SIG-M5 treated with dmso at 0.1 percent for 504 hours (cell line): ENCODE results near the gene APOBEC3B.
"Not testable (repeated sequence)": the region's sequence is repeated elsewhere in the genome, so short reads cannot be mapped to it uniquely, and the experiment has no call there.

Source experiments
- DNase-seq: peaks from one replicate; lab custom pipeline; 2025; ENCODE audit not compliant: unreplicated experiment; lab: John Stamatoyannopoulos, UW

APOBEC3B gene

GRCh38 chr22:38981992-38982927 lies at the start of gene APOBEC3B:
Gene APOBEC3B (plus strand): TSS chr22:38982347. CDS start chr22:38982454, 107 bp downstream.
- DNase-seq: peak; percentile 90

DNA sequence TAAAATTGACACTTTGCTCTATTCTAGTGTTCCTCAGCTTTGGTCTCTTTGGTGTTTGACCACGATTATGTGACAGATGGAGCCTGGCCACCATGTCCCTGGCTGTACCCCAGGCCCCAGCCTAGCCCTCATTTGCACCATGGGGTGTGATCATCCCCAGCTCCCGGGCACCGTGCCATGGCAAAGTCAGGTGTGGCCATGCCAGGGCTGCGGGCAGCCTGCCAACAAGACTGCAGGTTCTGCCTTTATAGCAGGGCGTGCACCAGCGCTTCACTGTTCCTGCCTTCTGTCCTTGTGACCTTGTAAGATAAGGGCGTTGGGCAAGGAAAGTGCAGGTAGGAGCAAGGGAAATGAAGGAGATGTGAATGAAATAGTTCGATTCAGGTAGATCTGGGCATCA lies 47.1 kb upstream of the APOBEC3B start:
- DNase-seq: no peak

DNA sequence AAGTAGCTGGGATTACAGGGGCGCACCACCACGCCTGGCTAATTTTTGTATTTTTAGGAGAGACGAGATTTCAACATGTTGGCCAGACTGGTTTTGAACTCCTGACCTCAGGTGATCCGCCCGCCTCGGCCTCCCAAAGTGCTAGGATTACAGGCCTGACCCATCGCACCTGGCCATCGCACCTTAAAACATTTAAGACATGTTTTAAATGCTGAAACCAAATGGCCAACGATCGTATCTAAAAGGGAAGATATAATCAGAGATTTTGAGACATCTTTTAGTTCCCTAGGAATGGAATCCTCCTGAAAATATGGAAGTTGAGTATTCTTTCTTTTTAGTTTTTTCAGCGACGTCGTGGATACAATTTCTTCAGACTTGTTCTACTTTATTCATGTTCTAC lies 46.5 kb upstream of the APOBEC3B start:
- DNase-seq: no peak

DNA sequence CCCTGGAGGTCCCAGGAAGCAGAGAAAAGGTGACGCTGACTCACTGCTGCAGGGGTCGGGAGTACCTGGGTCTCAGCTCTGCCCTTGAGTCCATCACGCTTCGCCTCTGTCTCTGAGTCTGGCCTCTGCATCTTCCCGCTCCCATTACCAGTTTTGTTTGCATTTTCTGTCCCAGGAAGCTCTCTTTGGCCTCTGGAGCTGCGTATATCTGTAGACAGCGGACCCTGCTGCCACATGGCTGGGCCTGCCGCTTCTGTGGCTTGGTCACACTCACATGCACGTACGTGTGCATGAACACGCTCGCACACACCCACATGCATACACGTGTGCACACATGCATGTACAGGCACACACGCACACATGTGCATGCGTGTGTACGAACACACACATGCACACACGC lies 45.6 kb upstream of the APOBEC3B start:
- no peak for DNase-seq

DNA sequence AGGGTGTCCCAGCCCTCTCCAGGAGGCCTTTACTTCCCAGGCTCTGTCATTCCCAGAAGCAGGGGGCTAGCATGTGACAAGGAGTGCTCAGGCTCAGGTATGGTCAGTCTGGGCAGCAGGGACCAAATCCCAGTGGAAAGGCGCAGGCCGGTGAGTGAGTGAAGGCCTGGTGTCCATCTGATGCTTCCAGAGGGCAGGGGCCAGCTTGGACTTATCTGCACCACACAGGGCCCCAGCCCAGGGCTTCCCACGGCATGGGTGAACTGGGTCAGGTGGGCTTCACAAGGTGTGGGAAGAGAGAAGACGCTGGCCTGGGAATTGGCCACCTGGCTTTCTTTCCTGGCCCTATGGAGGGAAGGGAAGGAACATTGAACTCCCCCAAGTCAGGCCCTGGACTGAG lies 45.1 kb upstream of the APOBEC3B start:
- DNase-seq: no peak

GRCh38 chr22:38937541-38937940 lies 44.6 kb upstream of the APOBEC3B start:
- no peak for DNase-seq

- no peak for DNase-seq
Observed at GRCh38 chr22:38938221-38938620, 43.9 kb upstream of the APOBEC3B start.

- no peak for DNase-seq
Observed at GRCh38 chr22:38938925-38939324, 43.2 kb upstream of the APOBEC3B start.

DNA sequence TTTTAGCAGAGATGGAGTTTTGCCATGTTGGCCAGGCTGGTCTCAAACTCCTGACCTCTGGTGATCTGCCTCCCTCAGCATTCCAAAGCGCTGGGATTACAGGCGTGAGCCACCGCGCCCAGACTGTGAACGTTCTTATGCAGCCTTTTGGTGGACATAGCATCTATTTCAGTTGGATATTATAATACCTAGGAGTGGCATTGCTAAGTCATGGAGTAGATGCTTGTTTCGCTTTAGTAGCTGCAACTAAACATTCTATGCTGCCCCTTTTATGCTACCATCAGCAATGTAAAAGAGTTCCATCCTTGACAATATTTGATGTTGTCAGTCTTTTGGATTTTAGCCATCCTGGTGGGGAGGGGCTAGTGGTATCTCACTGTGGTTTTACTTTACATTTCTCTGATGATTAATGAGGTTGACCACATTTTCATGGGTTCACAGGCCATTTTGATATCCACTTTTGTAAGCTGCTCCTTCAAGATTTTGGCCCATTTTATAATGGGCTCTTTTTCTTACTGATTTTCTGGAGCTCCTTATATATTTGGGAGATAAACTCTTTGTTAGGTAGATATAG lies 41.2 kb upstream of the APOBEC3B start:
- DNase-seq: no peak

DNA sequence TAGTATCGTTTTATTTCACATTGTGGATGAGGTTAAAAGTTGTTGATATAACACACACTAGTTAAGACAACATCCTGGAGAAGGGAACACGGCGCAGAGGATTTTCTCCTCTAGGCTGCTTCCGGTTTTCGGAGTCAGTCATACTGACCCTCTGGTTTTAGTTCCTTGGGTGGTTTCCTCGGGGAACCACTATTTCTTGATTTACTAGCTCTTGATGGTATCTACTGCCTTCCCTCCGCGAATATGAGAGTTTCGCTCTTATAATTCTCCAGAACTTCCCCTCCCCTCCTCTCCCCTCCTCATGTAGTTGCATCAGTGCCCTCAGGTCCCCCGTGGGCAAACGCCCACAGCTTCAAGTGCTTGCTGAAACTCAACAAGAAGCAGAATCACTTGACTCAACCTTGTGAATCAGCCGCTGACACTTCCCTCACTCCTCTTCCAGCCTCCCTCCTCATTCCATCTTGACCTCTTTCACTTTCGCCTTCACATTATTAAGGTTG lies 40.6 kb upstream of the APOBEC3B start:
- DNase-seq: peak; percentile 71

DNA sequence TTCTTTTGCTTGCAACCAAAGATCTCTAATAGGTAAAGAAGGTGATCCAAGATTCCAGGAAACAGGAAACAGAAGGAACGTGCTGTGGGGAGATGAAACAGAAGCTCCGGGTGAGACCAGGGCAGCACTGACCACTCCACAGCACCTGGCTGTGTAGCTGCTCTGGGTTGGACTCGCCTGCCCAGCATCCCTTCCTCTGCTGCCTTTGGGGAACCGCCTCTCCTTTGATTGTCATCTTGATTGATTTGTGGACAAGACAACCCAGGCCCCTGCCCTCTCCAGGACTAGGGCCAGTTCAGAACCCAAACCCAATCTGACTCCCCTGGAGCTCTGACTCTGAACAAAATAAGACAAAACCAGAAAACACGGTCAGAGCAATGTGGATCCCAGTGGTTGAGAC lies 39.4 kb upstream of the APOBEC3B start:
- DNase-seq: no peak

GRCh38 chr22:38943201-38943600 lies 38.9 kb upstream of the APOBEC3B start:
- no peak for DNase-seq

GRCh38 chr22:38943882-38944281 lies 38.3 kb upstream of the APOBEC3B start:
- DNase-seq: no peak

DNA sequence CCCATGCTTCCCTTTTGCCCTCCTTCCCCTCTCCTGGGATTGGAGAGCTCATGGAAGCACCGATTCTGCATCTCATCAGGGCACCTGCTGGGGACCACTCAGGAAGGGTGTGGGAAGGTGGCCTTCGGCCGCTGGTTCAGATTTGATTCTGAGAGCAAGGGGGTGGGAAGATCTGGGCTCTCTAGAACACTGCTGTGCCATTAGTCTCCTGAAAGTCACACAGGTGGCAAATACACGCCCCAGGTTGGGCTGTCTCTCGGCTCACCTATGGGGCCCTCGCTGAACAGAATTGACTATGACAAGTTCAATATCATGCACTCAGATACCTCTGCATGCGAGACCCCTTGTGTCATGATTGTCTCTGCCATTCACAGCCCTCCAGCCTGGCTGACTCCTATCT lies 37.5 kb upstream of the APOBEC3B start:
- no peak for DNase-seq

DNA sequence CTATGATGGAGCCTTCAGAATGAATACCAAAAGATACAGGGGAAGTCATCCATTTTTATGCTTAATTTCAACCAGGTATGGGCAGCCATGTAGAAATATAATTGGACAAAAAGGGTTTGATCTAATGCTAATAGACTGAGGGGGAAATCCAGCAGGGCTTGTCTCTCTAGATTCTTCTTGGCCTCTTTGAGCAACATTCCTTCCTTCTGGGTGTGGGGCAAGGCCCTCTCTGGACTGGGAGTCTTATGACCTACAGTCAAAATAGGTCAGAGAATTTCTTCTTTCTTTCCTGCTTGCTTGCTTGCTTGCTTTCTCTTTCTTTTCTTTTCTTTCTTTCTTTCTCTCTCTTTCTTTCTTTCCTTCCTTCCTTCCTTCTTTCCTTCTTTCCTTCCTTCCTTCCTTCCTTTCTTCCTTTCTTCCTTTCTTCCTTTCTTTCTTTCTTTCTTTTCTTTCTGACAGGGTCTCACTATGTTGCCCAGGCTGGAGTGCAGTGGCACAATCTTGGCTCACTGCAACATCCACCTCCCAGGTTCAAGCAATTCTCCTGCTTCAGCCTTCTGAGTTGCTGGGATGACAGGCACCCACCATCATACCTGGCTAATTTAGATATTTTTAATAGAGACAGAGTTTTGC lies 36.3 kb upstream of the APOBEC3B start:
- DNase-seq: not testable (repeated sequence)

GRCh38 chr22:38946771-38947170 lies 35.4 kb upstream of the APOBEC3B start:
- no peak for DNase-seq

DNA sequence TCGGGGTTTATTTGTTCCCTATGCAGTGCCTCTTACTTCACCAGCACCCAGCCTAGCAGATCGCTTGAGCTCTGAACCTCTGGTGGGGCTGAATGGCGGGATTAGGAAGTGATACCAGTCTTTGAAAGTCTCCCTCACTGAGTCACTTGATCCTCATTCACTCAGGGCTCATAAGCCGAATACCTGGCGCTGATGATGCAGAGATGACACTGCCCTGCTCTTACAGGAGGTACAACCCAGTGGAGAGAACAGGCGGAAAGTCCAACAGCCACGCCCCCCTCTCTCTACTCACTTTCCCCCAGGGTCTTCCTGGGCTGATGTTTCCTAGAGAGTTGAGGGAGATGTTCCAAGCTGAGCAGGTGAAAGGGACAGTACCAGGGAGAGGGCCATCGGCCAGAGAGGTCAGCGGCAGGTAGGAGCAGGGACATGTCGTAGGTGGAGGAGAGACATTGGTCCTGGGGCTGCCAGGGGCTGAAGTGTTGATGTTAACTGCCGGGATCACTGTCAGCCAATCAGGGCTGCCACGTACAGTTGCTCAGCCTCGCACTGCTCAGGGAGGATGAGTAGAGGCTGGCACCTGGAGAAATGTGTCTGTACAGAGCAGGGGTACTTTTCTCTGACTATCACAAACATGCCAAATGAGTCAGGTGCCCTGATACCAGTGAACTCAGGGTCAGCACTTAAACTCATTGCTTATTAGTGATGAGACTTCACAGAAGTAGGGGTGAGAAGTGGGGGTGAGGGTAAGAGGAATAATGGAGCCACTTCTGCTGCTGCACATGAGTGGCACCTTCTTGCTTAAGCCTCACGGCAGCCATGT lies 34.6 kb upstream of the APOBEC3B start:
- peak; percentile 56 for DNase-seq

DNA sequence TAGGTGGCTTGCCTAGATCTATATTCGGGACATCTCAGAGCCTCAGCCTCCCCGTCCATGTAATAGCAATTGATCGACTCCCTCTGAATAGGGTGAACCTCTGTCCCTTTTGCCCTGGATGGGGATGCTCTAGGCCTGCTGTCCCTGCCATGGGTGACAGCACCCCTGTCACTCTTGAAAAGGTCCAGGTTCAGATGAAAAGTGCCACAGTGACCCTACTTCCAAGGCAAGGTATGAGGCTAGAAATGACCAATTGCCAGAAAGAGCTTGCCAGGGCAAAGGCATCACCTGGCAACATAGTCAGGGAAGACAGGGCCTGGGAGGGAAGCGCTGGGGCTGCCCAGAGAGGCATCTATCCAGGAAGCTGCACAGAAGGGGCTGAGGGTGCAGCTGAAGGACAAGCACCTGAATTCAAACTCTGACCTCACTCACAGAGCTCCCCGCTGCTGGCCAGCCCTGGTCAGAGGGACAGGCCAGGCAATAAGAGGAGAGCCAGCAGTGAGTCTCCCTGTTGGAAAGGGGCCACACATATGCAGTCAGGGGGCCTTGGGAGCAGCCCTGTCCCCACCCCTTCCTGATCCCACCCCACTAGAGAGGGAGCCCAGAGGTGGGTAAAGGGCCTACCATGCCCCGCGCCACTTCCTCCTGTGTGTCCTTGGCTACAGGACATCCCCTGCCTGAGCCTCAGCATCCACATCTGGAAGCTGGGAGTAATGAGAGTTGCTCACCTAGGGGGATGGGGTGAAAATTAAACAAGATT lies 33.8 kb upstream of the APOBEC3B start:
- no peak for DNase-seq

DNA sequence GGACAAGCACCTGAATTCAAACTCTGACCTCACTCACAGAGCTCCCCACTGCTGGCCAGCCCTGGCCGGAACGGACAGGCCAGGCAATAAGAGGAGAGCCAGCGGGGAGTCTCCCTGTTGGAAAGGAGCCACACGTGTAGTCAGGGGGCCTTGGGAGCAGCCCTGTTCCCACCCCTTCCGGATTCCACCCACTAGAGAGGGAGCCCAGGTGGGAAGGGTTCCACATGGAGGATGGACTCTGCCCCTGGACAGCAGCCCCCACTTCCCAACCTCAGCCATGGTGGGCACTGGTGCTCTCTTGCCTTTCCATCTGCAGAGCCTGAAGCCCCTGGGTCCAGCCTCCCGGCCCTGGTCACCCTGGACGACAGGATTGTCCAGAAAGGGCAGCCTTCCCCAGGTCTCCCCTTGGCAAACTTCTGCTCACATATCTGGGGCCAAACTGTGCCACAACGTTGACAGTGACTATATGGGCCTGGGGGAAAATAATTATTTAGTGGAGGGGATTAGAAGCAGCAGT lies 32.2 kb upstream of the APOBEC3B start:
- DNase-seq: no peak
